HCT116 (cell line): ENCODE results near the gene AK2. TPM values are rescaled to one million over a fixed set of nuclear protein-coding genes. Genes with fewer than 3 reads are reported as not detected.

Experiments
- ATAC-seq: fragments of 200-7000 bp; cut with Tn5 transposase; 2 replicates; pipeline ENCODE4 v1.9.1; 2020; ENCODE audit warnings: mild to moderate bottlenecking, moderate library complexity
- BruUV-seq: library from RNA; stranded (reverse); fragments of 400-500 nt; replicated peaks from 2 replicates; lab custom pipeline; 2021; lab: Mats Ljungman, UMichigan
- CTCF ChIA-PET: fragments of 300-600 bp; sonication (Branson Sonifier 250); formaldehyde crosslinking; loops from one replicate; lab custom pipeline; 2021; ENCODE audit warnings: antibody characterized with exemption; lab: Charles Lee
- POLR2A ChIA-PET: fragments of 300-600, 350-600 bp; sonication (Branson Sonifier 250); formaldehyde crosslinking; loops from one replicate; lab custom pipeline; 2021; ENCODE audit warnings: antibody characterized with exemption; lab: Charles Lee
- RAD21 ChIA-PET, 2 experiments: fragments of 300-600 bp; sonication (Branson Sonifier 250); formaldehyde crosslinking; loops; one replicate each; lab custom pipeline; 2023; ENCODE audit warnings: low total read pairs in 2 of 2; ENCODE audit not compliant: uncharacterized antibody in 2 of 2, unreplicated experiment in 2 of 2, low non-redundant PET in 1 of 2; lab: Charles Lee
- DNase-seq: peaks from one replicate; pipeline ENCODE4 v3.0.0-alpha.2; 2010; ENCODE audit warnings: low read depth, low spot score
- H2AFZ ChIP-seq: fragments of 200-600 bp; shearing (Covaris generic), sonication (generic); 2 replicates; pipeline ENCODE4 v1.6.1; 2017; ENCODE audit warnings: low read depth, mixed run types, mixed read lengths, antibody characterized with exemption, low read length; ENCODE audit not compliant: poor library complexity, severe bottlenecking
- H3K27ac ChIP-seq: 2 replicates; pipeline ENCODE4 v1.5.1; 2012; ENCODE audit warnings: low read depth, low read length
- H3K27me3 ChIP-seq: fragments of 200-600 bp; sonication (generic); 2 replicates; pipeline ENCODE4 v1.6.1; 2016; ENCODE audit warnings: mixed run types, low read length, mixed read lengths; ENCODE audit not compliant: insufficient read depth
- H3K36me3 ChIP-seq, 2 experiments: fragments of 200-500 bp in 1 of 2; fragments of 200-600 bp in 1 of 2; sonication (Bioruptor generic) in 1 of 2; sonication (generic) in 1 of 2; 2 replicates each; pipeline versions ENCODE4 v1.5.1 to v1.6.1; 2014 to 2016; ENCODE audit warnings: low read length in 2 of 2, inconsistent platforms in 1 of 2, mixed read lengths in 1 of 2, mixed run types in 1 of 2; ENCODE audit not compliant: insufficient read depth in 2 of 2, control insufficient read depth in 1 of 2
- H3K4me1 ChIP-seq, 2 experiments: fragments of 200-600 bp in 1 of 2; sonication (generic) in 1 of 2; 2 replicates each; pipeline versions ENCODE4 v1.5.1 to v1.6.1; 2012 to 2017; ENCODE audit warnings: low read length in 2 of 2, inconsistent platforms in 1 of 2, mild to moderate bottlenecking in 1 of 2, mixed read lengths in 1 of 2, mixed run types in 1 of 2, moderate library complexity in 1 of 2; ENCODE audit not compliant: insufficient read depth in 2 of 2, control insufficient read depth in 1 of 2
- H3K4me2 ChIP-seq: fragments of 200-600 bp; sonication (generic); 2 replicates; pipeline ENCODE4 v1.6.1; 2017; ENCODE audit warnings: mixed run types, low read length, mixed read lengths
- H3K4me3 ChIP-seq, 2 experiments: fragments of 200-600 bp in 1 of 2; sonication (generic) in 1 of 2; replicated peaks in 1 of 2; 2 replicates each; pipeline ENCODE4 v1.5.1; 2011 to 2016; ENCODE audit warnings: low read length in 2 of 2, control low read depth in 1 of 2, low read depth in 1 of 2, mild to moderate bottlenecking in 1 of 2, mixed read lengths in 1 of 2, mixed run types in 1 of 2
- H3K79me2 ChIP-seq: fragments of 200-600 bp; sonication (generic); 2 replicates; pipeline ENCODE4 v1.6.1; 2017; ENCODE audit warnings: mild to moderate bottlenecking, mixed run types, low read length, moderate library complexity, mixed read lengths; ENCODE audit not compliant: insufficient read depth
- H3K9ac ChIP-seq: fragments of 200-600 bp; sonication (generic); 2 replicates; pipeline ENCODE4 v1.6.1; 2016; ENCODE audit warnings: low read length, mixed read lengths
- H3K9me2 ChIP-seq: fragments of 200-600 bp; sonication (generic), shearing (Covaris generic); 2 replicates; pipeline ENCODE4 v1.6.1; 2017; ENCODE audit warnings: mixed run types, mild to moderate bottlenecking, moderate library complexity; ENCODE audit not compliant: insufficient read depth
- H3K9me3 ChIP-seq, 2 experiments: fragments of 200-500 bp in 1 of 2; fragments of 200-600 bp in 1 of 2; sonication (Bioruptor generic) in 1 of 2; sonication (generic) in 1 of 2; 2 replicates each; pipeline ENCODE4 v1.6.1; 2014 to 2017; ENCODE audit warnings: low read length in 2 of 2, mixed read lengths in 2 of 2, inconsistent platforms in 1 of 2, low read depth in 1 of 2, mild to moderate bottlenecking in 1 of 2, mixed run types in 1 of 2, moderate library complexity in 1 of 2; ENCODE audit not compliant: control insufficient read depth in 1 of 2, insufficient read depth in 1 of 2
- H4K20me1 ChIP-seq: fragments of 200-600 bp; sonication (generic), shearing (Covaris generic); 2 replicates; pipeline ENCODE4 v1.6.1; 2017; ENCODE audit warnings: mixed run types, mild to moderate bottlenecking, moderate library complexity; ENCODE audit not compliant: insufficient read depth
- CEBPB ChIP-seq: IDR thresholded peaks from 2 replicates; pipeline ENCODE4 v1.6.1; 2012; ENCODE audit warnings: low read depth
- EZH2phosphoT487 ChIP-seq: fragments of 200-600 bp; IDR thresholded peaks from 2 replicates; pipeline ENCODE4 v1.6.1; 2018; ENCODE audit warnings: antibody characterized with exemption, borderline replicate concordance
- JUND ChIP-seq: IDR thresholded peaks from 2 replicates; pipeline ENCODE4 v1.6.1; 2012
- POLR2AphosphoS5 ChIP-seq: IDR thresholded peaks from 2 replicates; pipeline ENCODE4 v1.6.1; 2011; ENCODE audit warnings: mild to moderate bottlenecking, low read depth, low read length, moderate library complexity
- ZFX ChIP-seq: fragments of 450-650 bp; IDR thresholded peaks from 2 replicates; pipeline ENCODE4 v1.6.1; 2017
- intact Hi-C: fragments of 100-400 bp; cut with micrococcal nuclease; formaldehyde crosslinking; loops from 2 replicates; pipeline ENCODE4 v1.10.0; 2022
- total RNA-seq: library from RNA; stranded (reverse); gene quantifications from one replicate; pipeline ENCODE4 v1.2.1, GENCODE V29; 2021; ENCODE audit not compliant: unreplicated experiment
- TF ChIP-seq, protein P1 (sequence below), 3 experiments: fragments of 200-600 bp in 1 of 3; sonication (generic) in 1 of 3; IDR thresholded peaks in 2 of 3; conservative IDR thresholded peaks in 1 of 3; 2 replicates each; pipeline ENCODE4 v1.5.1; 2012 to 2017; ENCODE audit warnings: low read depth in 2 of 3, low read length in 2 of 3, antibody characterized with exemption in 1 of 3, borderline replicate concordance in 1 of 3, control low read depth in 1 of 3, mild to moderate bottlenecking in 1 of 3, mixed read lengths in 1 of 3, mixed run types in 1 of 3, moderate library complexity in 1 of 3; ENCODE audit not compliant: insufficient read depth in 1 of 3
- TF ChIP-seq, protein P2 (sequence below): IDR thresholded peaks from 2 replicates; pipeline ENCODE4 v1.6.1; 2011; ENCODE audit warnings: mild to moderate bottlenecking, low read length, moderate library complexity; ENCODE audit not compliant: insufficient replicate concordance; ENCODE audit errors: extremely low read depth

AK2 gene
- total RNA-seq, 1 experiment from 2014 or later = 233 TPM

DNA sequence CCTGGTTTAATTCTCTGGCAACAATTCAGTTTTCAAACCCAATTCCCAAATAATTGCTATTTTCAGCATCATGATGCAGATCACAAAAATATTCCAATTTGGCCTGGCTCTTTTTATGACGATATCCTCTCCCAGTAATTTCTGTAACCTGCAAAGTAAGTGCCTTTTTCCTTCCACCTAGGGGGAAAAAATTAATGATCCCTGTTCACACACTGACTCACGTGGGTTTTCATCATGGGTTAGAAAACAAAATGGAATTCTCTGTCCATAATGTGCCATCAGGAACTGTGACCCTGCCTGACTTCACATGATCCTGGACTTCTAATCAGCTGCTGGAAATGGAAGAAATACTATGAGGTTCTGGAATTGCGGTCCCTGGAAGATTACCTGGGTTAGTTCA, 24.5 kb downstream of the AK2 start:
- H3K4me3 ChIP-seq = no peak overlapping the region
- ATAC-seq = no peak
- H4K20me1 ChIP-seq = no peaks in the 10 kb centered on the region
- no peak overlapping the region for H2AFZ ChIP-seq
- H3K27ac ChIP-seq = no peak overlapping the region
- peaks cover 4 to 20% of the 10 kb centered on the region in 2 experiments for H3K4me1 ChIP-seq
- CTCF ChIA-PET = no interaction called here
- no TSS peak for BruUV-seq
- intact Hi-C loops = no loop called here
- 0 out of 2 replicates have a peak, but pooled peaks cover 4% of the 10 kb centered on the region for H3K79me2 ChIP-seq
- H3K27me3 ChIP-seq = no peaks in the 10 kb centered on the region
- no peak overlapping the region for H3K4me2 ChIP-seq
- TF ChIP-seq POLR2AphosphoS5 (no peak), ZFX (no peak), JUND (no peak), EZH2phosphoT487 (no peak), CEBPB (no peak)
- TF ChIP-seq, protein P1, sequence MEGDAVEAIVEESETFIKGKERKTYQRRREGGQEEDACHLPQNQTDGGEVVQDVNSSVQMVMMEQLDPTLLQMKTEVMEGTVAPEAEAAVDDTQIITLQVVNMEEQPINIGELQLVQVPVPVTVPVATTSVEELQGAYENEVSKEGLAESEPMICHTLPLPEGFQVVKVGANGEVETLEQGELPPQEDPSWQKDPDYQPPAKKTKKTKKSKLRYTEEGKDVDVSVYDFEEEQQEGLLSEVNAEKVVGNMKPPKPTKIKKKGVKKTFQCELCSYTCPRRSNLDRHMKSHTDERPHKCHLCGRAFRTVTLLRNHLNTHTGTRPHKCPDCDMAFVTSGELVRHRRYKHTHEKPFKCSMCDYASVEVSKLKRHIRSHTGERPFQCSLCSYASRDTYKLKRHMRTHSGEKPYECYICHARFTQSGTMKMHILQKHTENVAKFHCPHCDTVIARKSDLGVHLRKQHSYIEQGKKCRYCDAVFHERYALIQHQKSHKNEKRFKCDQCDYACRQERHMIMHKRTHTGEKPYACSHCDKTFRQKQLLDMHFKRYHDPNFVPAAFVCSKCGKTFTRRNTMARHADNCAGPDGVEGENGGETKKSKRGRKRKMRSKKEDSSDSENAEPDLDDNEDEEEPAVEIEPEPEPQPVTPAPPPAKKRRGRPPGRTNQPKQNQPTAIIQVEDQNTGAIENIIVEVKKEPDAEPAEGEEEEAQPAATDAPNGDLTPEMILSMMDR (IDR thresholded peaks at IDR 0.05 in 2 of 3, conservative IDR thresholded peaks at IDR 0.05 in 1 of 3; ENCODE audit: borderline replicate concordance in 1 of 3, insufficient read depth in 1 of 3, low read depth in 2 of 3, low read length in 2 of 3) = no peak
- TF ChIP-seq, protein P2, sequence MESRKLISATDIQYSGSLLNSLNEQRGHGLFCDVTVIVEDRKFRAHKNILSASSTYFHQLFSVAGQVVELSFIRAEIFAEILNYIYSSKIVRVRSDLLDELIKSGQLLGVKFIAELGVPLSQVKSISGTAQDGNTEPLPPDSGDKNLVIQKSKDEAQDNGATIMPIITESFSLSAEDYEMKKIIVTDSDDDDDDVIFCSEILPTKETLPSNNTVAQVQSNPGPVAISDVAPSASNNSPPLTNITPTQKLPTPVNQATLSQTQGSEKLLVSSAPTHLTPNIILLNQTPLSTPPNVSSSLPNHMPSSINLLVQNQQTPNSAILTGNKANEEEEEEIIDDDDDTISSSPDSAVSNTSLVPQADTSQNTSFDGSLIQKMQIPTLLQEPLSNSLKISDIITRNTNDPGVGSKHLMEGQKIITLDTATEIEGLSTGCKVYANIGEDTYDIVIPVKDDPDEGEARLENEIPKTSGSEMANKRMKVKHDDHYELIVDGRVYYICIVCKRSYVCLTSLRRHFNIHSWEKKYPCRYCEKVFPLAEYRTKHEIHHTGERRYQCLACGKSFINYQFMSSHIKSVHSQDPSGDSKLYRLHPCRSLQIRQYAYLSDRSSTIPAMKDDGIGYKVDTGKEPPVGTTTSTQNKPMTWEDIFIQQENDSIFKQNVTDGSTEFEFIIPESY = no peak
- TF ChIP-seq, all 23 proteins: peak for 0
- ChIA-PET POLR2A (no interaction called here), RAD21 (no interaction called here)
- Histone ChIP-seq H3K9ac (no peak overlapping the region), H3K9me2 (no peaks in the 10 kb centered on the region), H3K36me3 (peaks cover 61 to 65% of the 10 kb centered on the region in 2 experiments), H3K9me3 (no peaks in the 10 kb centered on the region)
- no peak for DNase-seq
